Breast epithelium (tissue), 4 donors: Measurements from ENCODE around the gene NAB1. TPM values are rescaled to one million over a fixed set of nuclear protein-coding genes. Genes with fewer than 3 reads are reported as not detected.

ENCODE experiments used
- DNase-seq, 2 donors: peaks; one replicate each; pipeline ENCODE4 v3.0.0-alpha.2; 2019; ENCODE audit warnings: low spot score in 2 of 2
- H3K27ac ChIP-seq, 2 donors: fragments of 200-600 bp; sonication (generic) in 1 of 2; one replicate each; pipeline ENCODE4 v1.5.1; 2016 to 2019; ENCODE audit warnings: mild to moderate bottlenecking in 1 of 2
- H3K27me3 ChIP-seq, 2 donors: fragments of 200-600 bp; sonication (generic) in 1 of 2; one replicate each; pipeline versions ENCODE4 v1.5.1 to v1.6.0; 2017 to 2019; ENCODE audit warnings: control low read depth in 1 of 2, mild to moderate bottlenecking in 1 of 2
- H3K36me3 ChIP-seq: fragments of 200-600 bp; one replicate; pipeline ENCODE4 v1.5.1; 2019
- H3K4me1 ChIP-seq, 2 donors: fragments of 200-600 bp; sonication (generic); one replicate each; pipeline ENCODE4 v1.5.1; 2016 to 2019; ENCODE audit warnings: control low read depth in 1 of 2
- H3K4me3 ChIP-seq, 3 donors: fragments of 200-600 bp; sonication (generic); 1 replicate in 2 of 3; 2 replicates in 1 of 3; pipeline ENCODE4 v1.5.1; 2016 to 2019; ENCODE audit warnings: mild to moderate bottlenecking in 3 of 3, moderate library complexity in 2 of 3
- H3K9me3 ChIP-seq, 2 donors: fragments of 200-600 bp; sonication (generic) in 1 of 2; one replicate each; pipeline ENCODE4 v1.5.1; 2016 to 2019; ENCODE audit warnings: control low read depth in 1 of 2
- CTCF ChIP-seq, 3 donors: fragments of 450-650 bp; IDR thresholded peaks; one replicate each; pipeline ENCODE4 v1.5.1; 2016 to 2017; ENCODE audit warnings: antibody characterized with exemption in 3 of 3, mild to moderate bottlenecking in 3 of 3, moderate library complexity in 3 of 3
- POLR2A ChIP-seq: fragments of 450-650 bp; IDR thresholded peaks from one replicate; pipeline ENCODE4 v1.6.1; 2016; ENCODE audit warnings: antibody characterized with exemption, mild to moderate bottlenecking, moderate library complexity
- POLR2AphosphoS5 ChIP-seq, 3 donors: sonication (generic); formaldehyde crosslinking; IDR thresholded peaks; one replicate each; pipeline ENCODE4 v1.6.1; 2017; ENCODE audit warnings: antibody characterized with exemption in 3 of 3
- intact Hi-C: fragments of 100-400 bp; cut with DNase I; formaldehyde crosslinking; loops from one replicate; pipeline ENCODE4 v1.15.1; 2023; ENCODE audit warnings: low total_unique reads
- total RNA-seq, 3 donors: library from RNA; depleted of rRNA; stranded (reverse); fragments of >200 nt; gene quantifications; one replicate each; pipeline ENCODE4 v1.1.0, GENCODE V29; 2016

NAB1 gene
- total RNA-seq, result 10 to 100 TPM; 40.2 to 76.2 (median 71.8) TPM

- H3K4me1 ChIP-seq, result peaks cover 0 to 4% of the 10 kb centered on the region in 2 donors
- intact Hi-C loops, result no loop called here
- no peaks in the 10 kb centered on the region for H3K9me3 ChIP-seq
- H3K27me3 ChIP-seq, result no peaks in the 10 kb centered on the region
- H3K4me3 ChIP-seq, result peak within 1 kb of the TSS; percentile 85 to 96 (median 88)
- TF ChIP-seq CTCF (IDR thresholded peaks at IDR 0.05) (no peak), POLR2AphosphoS5 (IDR thresholded peaks at IDR 0.05) (peak in 2 of 3 donors; percentile 7 to 42), POLR2A (no peak)
- peak within 1 kb of the TSS; percentile 92 to 97 for H3K27ac ChIP-seq
- DNase-seq, result peak; percentile 40 to 57
- no peaks in the 10 kb centered on the region for H3K36me3 ChIP-seq
Measured at GRCh38 chr2:190649035-190649797, at the start of gene NAB1. Gene NAB1, plus strand, starts transcription at chr2:190649083. Its CDS starts 10,094 bp downstream, at chr2:190659177.

GRCh38 chr2:190599546-190600220 lies 49.2 kb upstream of the NAB1 start:
- Histone ChIP-seq H3K9me3 (no peaks in the 10 kb centered on the region), H3K36me3 (no peaks in the 10 kb centered on the region), H3K27ac (no peak overlapping the region), H3K4me1 (no peaks in the 10 kb centered on the region), H3K4me3 (no peak overlapping the region), H3K27me3 (no peaks in the 10 kb centered on the region)
- no peak for TF ChIP-seq POLR2A
- TF ChIP-seq CTCF (IDR thresholded peaks at IDR 0.05), result no peak
- no peak for TF ChIP-seq POLR2AphosphoS5 (IDR thresholded peaks at IDR 0.05)
- no peak for DNase-seq
- intact Hi-C loops, result no loop called here

- no peaks in the 10 kb centered on the region for H3K4me1 ChIP-seq
- no peak overlapping the region for H3K27ac ChIP-seq
- DNase-seq, result no peak
- H3K27me3 ChIP-seq, result no peaks in the 10 kb centered on the region
- no peaks in the 10 kb centered on the region for H3K36me3 ChIP-seq
- H3K9me3 ChIP-seq, result no peaks in the 10 kb centered on the region
- no peak for TF ChIP-seq POLR2AphosphoS5 (IDR thresholded peaks at IDR 0.05)
- no peak for TF ChIP-seq CTCF (IDR thresholded peaks at IDR 0.05)
- TF ChIP-seq POLR2A, result no peak
- intact Hi-C loops, result no loop called here
- H3K4me3 ChIP-seq, result no peak overlapping the region
Measured at GRCh38 chr2:190600293-190601103, 48.4 kb upstream of the NAB1 start.

- H3K27ac ChIP-seq, result no peak overlapping the region
- H3K4me1 ChIP-seq, result no peaks in the 10 kb centered on the region
- TF ChIP-seq CTCF (IDR thresholded peaks at IDR 0.05) (no peak), POLR2A (no peak), POLR2AphosphoS5 (IDR thresholded peaks at IDR 0.05) (no peak)
- H3K4me3 ChIP-seq, result no peak overlapping the region
- no peaks in the 10 kb centered on the region for H3K36me3 ChIP-seq
- intact Hi-C loops, result no loop called here
- no peaks in the 10 kb centered on the region for H3K27me3 ChIP-seq
- no peaks in the 10 kb centered on the region for H3K9me3 ChIP-seq
- no peak for DNase-seq
Measured at GRCh38 chr2:190603374-190603773, 45.5 kb upstream of the NAB1 start.
